Activated naive CD4-positive, alpha-beta T cell treated with anti-CD3 and anti-CD28 coated beads, Interleukin-2, amount 50 U/mL, for 72 hours (primary cell): Measurements from ENCODE around the gene FAM222A. TPM values are rescaled to one million over a fixed set of nuclear protein-coding genes. Genes with fewer than 3 reads are reported as not detected.

ENCODE experiments used
- ATAC-seq, 2 donors: fragments of 150-1000 bp; cut with Tn5 transposase; 2 replicates each; pipeline ENCODE4 v1.10.0; 2021; ENCODE audit warnings: mild to moderate bottlenecking in 2 of 2, moderate library complexity in 2 of 2
- DNase-seq, 2 donors: peaks; one replicate each; pipeline ENCODE4 v3.0.0; 2021 to 2022; ENCODE audit warnings: low spot score in 2 of 2
- H3K27ac Mint-ChIP-seq, 2 donors: one replicate each; pipeline ENCODE4 v1.8.0; 2022; ENCODE audit warnings: mild to moderate bottlenecking in 2 of 2, mixed read lengths in 2 of 2
- H3K36me3 Mint-ChIP-seq, 2 donors: one replicate each; pipeline ENCODE4 v1.8.0; 2022; ENCODE audit warnings: mixed read lengths in 2 of 2
- H3K9me3 Mint-ChIP-seq, 2 donors: one replicate each; pipeline ENCODE4 v1.8.0; 2022; ENCODE audit warnings: mixed read lengths in 2 of 2
- total RNA-seq, 2 donors: library from RNA; stranded (reverse); gene quantifications; one replicate each; pipeline ENCODE4 v1.2.3, GENCODE V29; 2022

Gene FAM222A
- total RNA-seq, 2 donors from 2014 or later = 0.18 to 1.2 TPM

DNA sequence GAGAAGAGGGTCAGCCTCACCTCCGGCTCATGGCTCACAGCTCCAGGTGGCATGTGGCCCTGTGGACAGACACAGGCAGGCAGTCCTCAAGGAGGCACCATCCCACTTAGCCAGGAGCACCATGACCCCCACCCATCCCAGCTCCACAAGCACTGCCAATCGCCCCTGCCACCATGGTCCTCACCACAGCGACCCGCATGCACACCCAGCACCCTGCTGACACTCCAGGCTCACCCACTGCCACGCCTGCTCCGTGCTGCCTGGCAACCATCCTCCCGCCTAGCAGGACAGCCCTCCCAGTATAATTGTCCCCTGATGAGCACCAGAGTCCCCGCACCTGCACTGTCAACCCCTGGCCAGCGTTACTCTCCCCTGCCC is 68.7 kb downstream of the FAM222A start:
- H3K27ac Mint-ChIP-seq = no peak overlapping the region
- DNase-seq = no peak
- no peaks in the 10 kb centered on the region for H3K36me3 Mint-ChIP-seq
- ATAC-seq = no peak
- H3K9me3 Mint-ChIP-seq = no peaks in the 10 kb centered on the region

GRCh38 chr12:109783135-109783964 is 69.7 kb downstream of the FAM222A start:
- no peaks in the 10 kb centered on the region for H3K36me3 Mint-ChIP-seq
- DNase-seq (no peak), ATAC-seq (no peak)

GRCh38 chr12:109783965-109784244 is 70.3 kb downstream of the FAM222A start:
- no peaks in the 10 kb centered on the region for H3K9me3 Mint-ChIP-seq
- H3K36me3 Mint-ChIP-seq = no peaks in the 10 kb centered on the region
- no peak overlapping the region for H3K27ac Mint-ChIP-seq
- DNase-seq (no peak), ATAC-seq (no peak)

More at GRCh38 chr12:109783135-109783964, 69.7 kb downstream of the FAM222A start:
- Mint-ChIP-seq H3K27ac (no peak overlapping the region), H3K9me3 (no peaks in the 10 kb centered on the region)

DNA sequence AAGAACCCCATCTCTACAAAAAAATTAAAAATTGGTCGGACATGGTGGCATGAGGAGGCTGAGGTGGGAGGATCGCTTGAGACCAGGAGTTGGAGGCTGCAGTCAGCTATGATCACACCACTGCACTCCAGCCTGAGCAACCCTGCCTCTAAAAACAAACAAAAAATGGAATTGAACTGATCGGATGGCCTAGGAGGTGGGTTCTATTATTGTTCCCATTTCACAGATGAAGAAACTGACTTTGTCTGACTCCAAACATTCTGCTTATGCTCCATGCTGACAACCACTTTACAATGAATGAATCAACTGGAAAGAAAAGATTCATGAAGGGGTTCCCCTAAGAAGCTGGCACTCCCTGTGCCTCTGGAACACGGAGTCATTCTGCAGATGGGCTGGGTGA is 72.2 kb downstream of the FAM222A start:
- ATAC-seq (no peak), DNase-seq (no peak)
- H3K9me3 Mint-ChIP-seq = no peaks in the 10 kb centered on the region
- H3K36me3 Mint-ChIP-seq = no peaks in the 10 kb centered on the region
- no peak overlapping the region for H3K27ac Mint-ChIP-seq

DNA sequence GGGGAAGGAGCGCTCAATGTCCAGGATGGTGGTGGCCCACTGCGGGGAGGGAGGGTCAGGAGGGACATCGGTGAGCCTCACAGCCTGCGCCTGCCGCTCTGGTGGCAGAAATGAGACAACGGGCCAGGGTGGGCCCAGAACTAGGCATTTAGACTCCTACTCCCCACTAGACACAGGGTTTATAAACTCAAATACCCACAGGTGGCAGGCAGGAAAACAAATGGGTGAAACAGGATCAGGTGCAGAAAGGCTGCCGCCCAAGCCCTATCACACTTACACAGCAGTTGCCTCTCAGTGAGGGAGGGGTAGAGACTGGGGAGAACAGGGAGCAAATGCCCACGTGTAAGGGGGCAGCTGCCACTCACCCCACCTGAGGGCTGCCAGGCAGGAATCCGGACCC is 73.2 kb downstream of the FAM222A start:
- Mint-ChIP-seq H3K9me3 (no peaks in the 10 kb centered on the region), H3K27ac (no peak overlapping the region), H3K36me3 (no peaks in the 10 kb centered on the region)
- no peak for DNase-seq
- ATAC-seq = no peak

GRCh38 chr12:109789526-109790048 is 76.0 kb downstream of the FAM222A start:
- no peaks in the 10 kb centered on the region for H3K36me3 Mint-ChIP-seq
- no peaks in the 10 kb centered on the region for H3K9me3 Mint-ChIP-seq
- DNase-seq = no peak
- ATAC-seq = no peak
- no peak overlapping the region for H3K27ac Mint-ChIP-seq

- no peak overlapping the region for H3K27ac Mint-ChIP-seq
- H3K9me3 Mint-ChIP-seq = no peaks in the 10 kb centered on the region
- no peaks in the 10 kb centered on the region for H3K36me3 Mint-ChIP-seq
- ATAC-seq (no peak), DNase-seq (no peak)
Measured at GRCh38 chr12:109792992-109793391, 79.4 kb downstream of the FAM222A start.

GRCh38 chr12:109793411-109793810 is 79.8 kb downstream of the FAM222A start:
- H3K36me3 Mint-ChIP-seq = no peaks in the 10 kb centered on the region
- no peaks in the 10 kb centered on the region for H3K9me3 Mint-ChIP-seq
- no peak for DNase-seq
- no peak for ATAC-seq
- no peak overlapping the region for H3K27ac Mint-ChIP-seq

- DNase-seq (no peak), ATAC-seq (no peak)
- Mint-ChIP-seq H3K36me3 (no peaks in the 10 kb centered on the region), H3K9me3 (no peaks in the 10 kb centered on the region), H3K27ac (no peak overlapping the region)
Measured at GRCh38 chr12:109793826-109794501, 80.3 kb downstream of the FAM222A start.

- H3K36me3 Mint-ChIP-seq = no peaks in the 10 kb centered on the region
- no peak overlapping the region for H3K27ac Mint-ChIP-seq
- no peak for DNase-seq
Measured at GRCh38 chr12:109795023-109795422, 81.4 kb downstream of the FAM222A start.

DNA sequence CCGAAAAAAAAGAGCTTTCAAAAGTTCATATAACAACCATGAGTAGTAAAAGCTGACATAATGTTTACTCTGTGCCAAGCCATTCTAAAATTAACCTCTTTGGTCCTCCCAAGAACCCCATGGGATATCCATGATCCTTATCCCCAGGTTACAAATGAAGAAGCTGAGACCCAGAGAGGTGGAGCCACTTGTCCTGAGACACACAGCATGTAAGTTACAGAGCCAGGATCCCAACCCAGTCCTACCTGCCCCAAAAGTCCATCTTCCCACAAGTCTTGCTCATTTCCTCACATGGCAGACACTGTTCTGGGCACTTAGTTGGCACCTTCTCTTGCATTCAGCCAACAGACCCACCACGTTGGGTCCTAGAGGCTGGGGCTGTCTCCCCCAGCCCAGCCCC is 82.4 kb downstream of the FAM222A start:
- no peak overlapping the region for H3K27ac Mint-ChIP-seq
- H3K9me3 Mint-ChIP-seq = no peaks in the 10 kb centered on the region
- no peaks in the 10 kb centered on the region for H3K36me3 Mint-ChIP-seq
- DNase-seq = no peak
- ATAC-seq = no peak

More at GRCh38 chr12:109795023-109795422, 81.4 kb downstream of the FAM222A start:
- no peaks in the 10 kb centered on the region for H3K9me3 Mint-ChIP-seq
- no peak for ATAC-seq

DNA sequence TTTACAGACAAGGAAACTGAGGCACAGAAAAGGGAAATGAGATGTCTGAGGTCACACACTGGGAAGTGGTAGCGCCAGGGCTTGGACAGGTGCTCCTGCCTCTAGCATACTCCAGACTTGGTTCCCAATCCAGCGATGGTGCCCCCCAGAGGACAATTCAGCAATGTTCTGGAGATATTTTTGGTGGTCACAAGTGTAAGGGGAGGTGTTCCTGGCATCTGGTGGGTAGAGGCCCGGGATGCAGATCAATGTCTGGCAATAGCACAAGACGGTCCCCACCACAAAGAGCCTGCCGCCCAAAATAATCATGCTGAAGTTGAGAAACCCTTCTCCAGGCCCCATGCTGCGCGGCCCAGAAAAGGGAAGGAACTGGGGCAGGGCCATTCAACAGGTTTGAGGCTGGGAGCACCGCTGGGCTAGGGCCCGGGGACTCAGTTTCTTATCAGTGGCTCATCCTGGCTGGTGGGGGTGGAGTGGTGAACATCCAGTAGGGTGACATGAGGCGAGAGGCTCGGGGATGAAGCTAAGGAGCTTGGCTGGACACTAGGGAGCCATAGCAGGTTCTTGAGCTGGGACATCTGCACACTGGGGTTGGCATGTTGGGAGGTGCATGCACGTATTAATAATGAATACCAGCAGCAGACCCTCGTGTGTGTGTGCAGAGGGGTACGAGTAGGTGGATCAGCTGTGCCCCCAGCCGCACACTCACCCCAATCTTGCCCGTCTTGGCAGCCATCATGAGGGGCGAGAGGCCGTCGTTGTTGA is 84.5 kb downstream of the FAM222A start:
- DNase-seq (no peak), ATAC-seq (no peak)
- Mint-ChIP-seq H3K9me3 (no peaks in the 10 kb centered on the region), H3K36me3 (no peaks in the 10 kb centered on the region), H3K27ac (no peak overlapping the region)

DNA sequence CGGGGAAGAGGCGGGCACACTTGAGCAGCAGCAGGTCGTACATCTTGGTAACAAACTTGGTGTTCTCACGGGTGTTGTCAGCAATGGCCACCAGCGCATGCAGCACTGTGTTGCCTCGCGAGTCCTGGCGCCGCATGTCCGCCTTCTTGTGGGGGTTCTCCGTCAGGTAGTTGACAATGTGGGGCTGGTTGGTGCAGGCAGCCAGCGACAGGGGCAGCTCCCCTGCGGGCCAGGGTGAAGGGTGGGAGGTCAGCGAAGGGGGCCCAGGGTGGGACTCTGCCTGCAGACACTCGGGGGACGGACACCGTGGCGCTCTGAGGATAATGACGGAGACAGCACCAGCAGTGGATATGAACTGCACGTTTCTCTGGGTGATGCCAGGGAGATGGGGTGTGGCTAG is 85.1 kb downstream of the FAM222A start:
- H3K9me3 Mint-ChIP-seq = no peaks in the 10 kb centered on the region
- no peak for DNase-seq
- no peak overlapping the region for H3K27ac Mint-ChIP-seq
- ATAC-seq = no peak
- H3K36me3 Mint-ChIP-seq = no peaks in the 10 kb centered on the region

DNA sequence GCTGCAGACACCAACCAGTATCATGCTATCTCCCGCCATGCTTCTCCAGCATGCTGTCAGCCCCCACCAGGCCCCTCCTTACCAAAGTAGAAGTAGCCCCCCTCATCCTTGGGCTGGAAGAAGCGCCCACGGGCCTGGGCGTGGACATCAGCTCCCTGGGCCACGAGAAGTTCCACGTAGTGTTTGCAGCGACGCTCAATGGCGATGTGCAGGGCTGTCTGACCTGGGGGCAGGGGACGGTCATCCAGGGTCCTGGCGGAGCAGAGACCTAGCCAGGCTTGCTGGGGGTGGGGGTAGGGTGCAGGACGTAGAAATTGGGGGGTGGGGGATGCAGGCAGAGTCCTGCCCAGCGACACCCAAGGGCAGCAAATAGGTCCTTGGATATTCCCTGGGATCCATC is 86.9 kb downstream of the FAM222A start:
- no peak for DNase-seq
- no peaks in the 10 kb centered on the region for H3K36me3 Mint-ChIP-seq
- H3K27ac Mint-ChIP-seq = no peak overlapping the region
- no peaks in the 10 kb centered on the region for H3K9me3 Mint-ChIP-seq
- ATAC-seq = no peak

- Mint-ChIP-seq H3K9me3 (no peaks in the 10 kb centered on the region), H3K36me3 (no peaks in the 10 kb centered on the region), H3K27ac (no peak overlapping the region)
- no peak for ATAC-seq
- no peak for DNase-seq
Measured at GRCh38 chr12:109802828-109803227, 89.2 kb downstream of the FAM222A start.

- no peak for DNase-seq
- H3K27ac Mint-ChIP-seq = no peak overlapping the region
- no peak for ATAC-seq
- H3K36me3 Mint-ChIP-seq = no peaks in the 10 kb centered on the region
- H3K9me3 Mint-ChIP-seq = no peaks in the 10 kb centered on the region
Measured at GRCh38 chr12:109803678-109804077, 90.1 kb downstream of the FAM222A start.
